ENCODE results near the gene MKLN1. TPM values are rescaled to one million over a fixed set of nuclear protein-coding genes. Genes with fewer than 3 reads are reported as not detected.
A peak's percentile ranks its signal among the peaks of the same experiment; 100 is the strongest.

Gene MKLN1
- total RNA-seq, 3 donors from 2014 or later (not counting 1 experiment from before 2014, with no cell fraction given): 59.1 to 79.6 (median 65.0) TPM

DNA sequence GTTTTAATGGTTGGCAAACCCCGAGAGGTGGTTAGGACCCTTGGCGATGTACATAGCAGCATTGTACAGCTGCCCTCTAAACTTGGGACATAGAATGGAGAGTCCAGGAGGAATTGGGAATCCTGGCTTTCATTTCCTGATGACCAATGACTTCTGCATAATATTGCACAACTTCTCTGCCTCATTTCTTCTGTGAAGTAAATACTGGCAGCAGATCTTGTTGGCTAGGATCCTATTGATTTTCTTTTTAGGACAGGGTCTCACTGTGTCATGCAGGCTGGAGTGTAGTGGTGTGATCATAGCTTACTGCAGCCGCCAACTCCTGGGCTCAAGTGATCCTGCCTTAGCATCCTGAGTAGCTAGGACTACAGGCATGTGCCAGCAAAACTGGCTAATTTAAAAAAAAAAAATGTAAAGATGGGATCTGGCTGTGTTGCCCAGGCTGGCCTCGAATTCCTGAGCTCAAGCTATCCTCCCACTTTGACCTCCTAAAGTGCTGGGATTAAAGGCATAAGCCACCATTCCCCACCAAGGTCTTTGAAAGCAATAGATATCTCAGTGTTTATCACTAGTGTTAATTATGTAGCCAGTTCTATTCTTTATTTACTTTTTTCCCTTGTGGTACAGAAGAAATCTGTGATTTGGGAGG is 170.7 kb downstream of the MKLN1 start:
- no peaks in the 10 kb centered on the region for H3K36me3 Mint-ChIP-seq
- TF ChIP-seq, protein P1, sequence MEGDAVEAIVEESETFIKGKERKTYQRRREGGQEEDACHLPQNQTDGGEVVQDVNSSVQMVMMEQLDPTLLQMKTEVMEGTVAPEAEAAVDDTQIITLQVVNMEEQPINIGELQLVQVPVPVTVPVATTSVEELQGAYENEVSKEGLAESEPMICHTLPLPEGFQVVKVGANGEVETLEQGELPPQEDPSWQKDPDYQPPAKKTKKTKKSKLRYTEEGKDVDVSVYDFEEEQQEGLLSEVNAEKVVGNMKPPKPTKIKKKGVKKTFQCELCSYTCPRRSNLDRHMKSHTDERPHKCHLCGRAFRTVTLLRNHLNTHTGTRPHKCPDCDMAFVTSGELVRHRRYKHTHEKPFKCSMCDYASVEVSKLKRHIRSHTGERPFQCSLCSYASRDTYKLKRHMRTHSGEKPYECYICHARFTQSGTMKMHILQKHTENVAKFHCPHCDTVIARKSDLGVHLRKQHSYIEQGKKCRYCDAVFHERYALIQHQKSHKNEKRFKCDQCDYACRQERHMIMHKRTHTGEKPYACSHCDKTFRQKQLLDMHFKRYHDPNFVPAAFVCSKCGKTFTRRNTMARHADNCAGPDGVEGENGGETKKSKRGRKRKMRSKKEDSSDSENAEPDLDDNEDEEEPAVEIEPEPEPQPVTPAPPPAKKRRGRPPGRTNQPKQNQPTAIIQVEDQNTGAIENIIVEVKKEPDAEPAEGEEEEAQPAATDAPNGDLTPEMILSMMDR (IDR thresholded peaks at IDR 0.05): no peak
- ATAC-seq (no peak), DNase-seq (no peak)
- intact Hi-C loops (cut with micrococcal nuclease): no loop called here
- no peak overlapping the region for H3K27ac ChIP-seq (ENCODE audit: low read length)
- H3K36me3 ChIP-seq (ENCODE audit: control insufficient read depth, insufficient read depth, low read length): peaks cover 10% of the 10 kb centered on the region
- no peaks in the 10 kb centered on the region for H3K27me3 ChIP-seq (ENCODE audit: control insufficient read depth, insufficient read depth, low read length)
- no peaks in the 10 kb centered on the region for H3K9me3 Mint-ChIP-seq
- peaks cover 18 to 23% of the 10 kb centered on the region in 2 donors for H3K4me1 Mint-ChIP-seq
- H3K27ac Mint-ChIP-seq: no peak overlapping the region
- H3K4me1 ChIP-seq (ENCODE audit: control insufficient read depth, insufficient read depth, low read length): peaks cover 8% of the 10 kb centered on the region
- 100% methylated on average over 4 of the region's 4 CpGs for WGBS (ENCODE audit: insufficient coverage)
- no peak overlapping the region for H3K4me3 Mint-ChIP-seq
- no peak overlapping the region for H3K4me3 ChIP-seq (ENCODE audit: low read length)
- H3K9me3 ChIP-seq (ENCODE audit: control insufficient read depth, insufficient read depth, low read length): no peaks in the 10 kb centered on the region
- H3K27me3 Mint-ChIP-seq (ENCODE audit: low read depth in 2 of 2): no peaks in the 10 kb centered on the region

DNA sequence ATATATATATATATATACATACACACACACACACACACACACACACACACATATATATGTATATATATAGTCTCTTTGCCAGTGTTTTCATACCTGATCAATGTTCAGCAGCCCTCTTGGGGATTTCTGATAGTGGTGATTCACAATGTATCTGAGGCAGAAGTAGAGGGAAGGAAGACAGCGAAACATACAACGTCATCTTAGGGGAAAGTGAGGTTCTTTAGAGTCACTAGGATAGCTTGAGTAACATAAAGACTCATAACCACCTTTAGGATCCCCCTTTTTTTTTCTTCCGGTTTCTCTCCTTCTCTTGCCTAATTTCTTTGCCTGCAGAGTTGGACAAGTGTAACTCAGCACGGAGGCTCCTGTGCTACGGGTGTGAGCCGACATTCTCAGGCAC is 172.1 kb downstream of the MKLN1 start:
- H3K27ac Mint-ChIP-seq: no peak overlapping the region
- peaks cover 8% of the 10 kb centered on the region for H3K4me1 ChIP-seq (ENCODE audit: control insufficient read depth, insufficient read depth, low read length)
- no peaks in the 10 kb centered on the region for H3K36me3 Mint-ChIP-seq
- no peak overlapping the region for H3K4me3 Mint-ChIP-seq
- DNase-seq: no peak
- no peak overlapping the region for H3K27ac ChIP-seq (ENCODE audit: low read length)
- no peaks in the 10 kb centered on the region for H3K27me3 ChIP-seq (ENCODE audit: control insufficient read depth, insufficient read depth, low read length)
- peaks cover 18 to 23% of the 10 kb centered on the region in 2 donors for H3K4me1 Mint-ChIP-seq
- no peaks in the 10 kb centered on the region for H3K27me3 Mint-ChIP-seq (ENCODE audit: low read depth in 2 of 2)
- WGBS (ENCODE audit: insufficient coverage): 93% methylated on average over 4 of the region's 6 CpGs
- no peaks in the 10 kb centered on the region for H3K9me3 ChIP-seq (ENCODE audit: control insufficient read depth, insufficient read depth, low read length)
- H3K4me3 ChIP-seq (ENCODE audit: low read length): no peak overlapping the region
- intact Hi-C loops (cut with micrococcal nuclease): no loop called here
- H3K9me3 Mint-ChIP-seq: no peaks in the 10 kb centered on the region
- H3K36me3 ChIP-seq (ENCODE audit: control insufficient read depth, insufficient read depth, low read length): peaks cover 10% of the 10 kb centered on the region
- TF ChIP-seq, protein P1 (IDR thresholded peaks at IDR 0.05): no peak
- no peak for ATAC-seq

DNA sequence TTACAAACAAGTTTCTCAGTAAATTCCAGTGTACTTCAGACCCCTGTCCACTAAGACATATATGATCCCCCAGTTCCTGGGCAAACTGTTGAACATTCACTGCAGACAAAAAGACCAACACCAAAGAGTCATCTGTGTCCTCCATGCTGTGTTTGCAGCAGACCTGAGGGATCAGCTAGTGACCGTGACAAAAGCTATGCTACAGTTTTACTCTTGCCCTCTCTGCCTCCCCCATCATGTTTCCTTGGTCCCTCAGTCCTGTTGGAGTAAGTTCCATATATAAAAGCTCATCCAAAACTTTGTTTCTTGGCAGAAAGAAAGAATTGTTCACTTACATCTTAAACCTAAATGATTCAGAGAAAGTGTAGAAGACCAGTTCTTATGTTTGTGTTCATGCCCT is 172.7 kb downstream of the MKLN1 start:
- H3K27ac Mint-ChIP-seq: peak overlapping the region; percentile 59 to 62
- H3K9me3 Mint-ChIP-seq: no peaks in the 10 kb centered on the region
- H3K27me3 ChIP-seq (ENCODE audit: control insufficient read depth, insufficient read depth, low read length): no peaks in the 10 kb centered on the region
- no peak overlapping the region for H3K27ac ChIP-seq (ENCODE audit: low read length)
- ATAC-seq (no peak), DNase-seq (no peak)
- peaks cover 10% of the 10 kb centered on the region for H3K36me3 ChIP-seq (ENCODE audit: control insufficient read depth, insufficient read depth, low read length)
- peaks cover 8% of the 10 kb centered on the region for H3K4me1 ChIP-seq (ENCODE audit: control insufficient read depth, insufficient read depth, low read length)
- H3K4me3 ChIP-seq (ENCODE audit: low read length): no peak overlapping the region
- 100% methylated on average over 1 of the region's 1 CpG for WGBS (ENCODE audit: insufficient coverage)
- no peak overlapping the region for H3K4me3 Mint-ChIP-seq
- no peaks in the 10 kb centered on the region for H3K27me3 Mint-ChIP-seq (ENCODE audit: low read depth in 2 of 2)
- intact Hi-C loops (cut with micrococcal nuclease): no loop called here
- TF ChIP-seq, protein P1 (IDR thresholded peaks at IDR 0.05): no peak
- H3K9me3 ChIP-seq (ENCODE audit: control insufficient read depth, insufficient read depth, low read length): no peaks in the 10 kb centered on the region
- peaks cover 18 to 23% of the 10 kb centered on the region in 2 donors for H3K4me1 Mint-ChIP-seq
- H3K36me3 Mint-ChIP-seq: no peaks in the 10 kb centered on the region

DNA sequence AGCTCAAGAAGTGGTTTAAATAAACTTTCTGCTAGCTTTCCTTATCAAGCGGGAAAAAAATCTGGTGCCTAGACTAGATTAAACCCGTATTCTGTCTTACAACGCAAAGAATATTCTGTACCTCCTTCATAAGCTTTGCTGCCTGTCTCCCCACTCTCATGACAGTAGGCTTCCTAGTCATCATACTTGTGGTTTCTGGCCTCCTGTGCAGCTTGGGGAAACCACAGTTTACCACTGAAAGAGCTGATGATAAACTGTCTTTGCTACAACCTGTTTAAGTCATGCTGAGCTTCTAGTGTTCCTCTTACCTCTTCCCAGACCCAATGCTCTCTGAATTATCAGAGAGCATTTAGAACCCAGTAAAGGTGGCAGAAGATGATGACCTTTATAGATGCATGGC is 173.7 kb downstream of the MKLN1 start:
- H3K27me3 Mint-ChIP-seq (ENCODE audit: low read depth in 2 of 2): no peaks in the 10 kb centered on the region
- TF ChIP-seq, protein P1 (IDR thresholded peaks at IDR 0.05): no peak
- peaks cover 18 to 23% of the 10 kb centered on the region in 2 donors for H3K4me1 Mint-ChIP-seq
- H3K9me3 Mint-ChIP-seq: no peaks in the 10 kb centered on the region
- no peak overlapping the region for H3K4me3 ChIP-seq (ENCODE audit: low read length)
- no peaks in the 10 kb centered on the region for H3K27me3 ChIP-seq (ENCODE audit: control insufficient read depth, insufficient read depth, low read length)
- 24% methylated on average over 3 of the region's 3 CpGs for WGBS (ENCODE audit: insufficient coverage)
- no peak overlapping the region for H3K4me3 Mint-ChIP-seq
- peaks cover 8% of the 10 kb centered on the region for H3K4me1 ChIP-seq (ENCODE audit: control insufficient read depth, insufficient read depth, low read length)
- no peak overlapping the region for H3K27ac ChIP-seq (ENCODE audit: low read length)
- H3K9me3 ChIP-seq (ENCODE audit: control insufficient read depth, insufficient read depth, low read length): no peaks in the 10 kb centered on the region
- no peaks in the 10 kb centered on the region for H3K36me3 Mint-ChIP-seq
- H3K36me3 ChIP-seq (ENCODE audit: control insufficient read depth, insufficient read depth, low read length): peaks cover 10% of the 10 kb centered on the region
- intact Hi-C loops (cut with micrococcal nuclease): no loop called here
- peak overlapping the region; percentile 59 to 62 for H3K27ac Mint-ChIP-seq
- DNase-seq: peak in 1 of 2 donors; percentile 73
- ATAC-seq: peak; percentile 75 to 91 (median 90)
